Subcutaneous adipose tissue (tissue), 4 donors: ENCODE data around the gene CFAP100. TPM values are rescaled to one million over a fixed set of nuclear protein-coding genes. Genes with fewer than 3 reads are reported as not detected.

Experiments used
- total RNA-seq, 4 donors: library from RNA; depleted of rRNA; stranded (reverse); fragments of >200 nt; gene quantifications; one replicate each; pipeline ENCODE4 v1.1.0, GENCODE V29; 2016
- TF ChIP-seq, protein P1 (sequence below): fragments of 450-650 bp; IDR thresholded peaks from one replicate; pipeline ENCODE4 v1.5.1; 2016; ENCODE audit warnings: low read depth, mild to moderate bottlenecking, control low read depth, antibody characterized with exemption, moderate library complexity

CFAP100 gene
- total RNA-seq, 4 donors from 2014 or later: not detected

DNA sequence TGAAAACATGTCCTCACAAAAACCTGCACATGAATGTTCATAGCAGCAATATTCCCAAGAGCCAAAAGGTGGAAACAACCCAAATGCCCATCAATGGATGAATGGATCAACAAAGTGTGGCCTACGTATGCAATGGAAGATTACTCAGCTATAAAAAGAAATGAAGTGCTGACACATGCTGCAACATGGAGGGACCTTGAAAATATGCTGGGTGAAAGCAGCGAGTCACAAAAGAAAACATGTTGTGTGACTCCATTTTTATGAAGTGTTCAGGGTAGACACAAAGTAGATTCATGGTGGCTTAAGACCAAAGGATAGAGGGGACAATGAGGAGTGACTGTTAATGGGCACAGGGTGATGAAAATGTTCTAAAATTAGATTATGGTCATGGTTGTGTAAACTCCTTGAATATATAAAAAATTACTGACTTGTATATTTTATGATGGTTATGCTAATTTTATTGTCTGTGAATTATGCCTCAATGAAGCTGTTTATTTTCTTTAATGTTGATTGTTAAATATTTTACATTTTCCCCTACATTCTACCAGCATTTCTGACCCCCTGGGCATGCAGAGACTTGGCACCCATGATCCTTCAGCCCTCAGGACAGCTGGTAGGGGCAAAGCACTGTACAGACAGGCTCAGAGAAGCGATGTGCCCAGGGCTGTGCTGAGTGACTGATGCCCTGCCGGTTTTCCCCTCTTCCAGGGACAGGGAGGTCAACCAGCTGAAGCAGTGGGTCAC is 37.8 kb downstream of the CFAP100 start:
- TF ChIP-seq, protein P1, sequence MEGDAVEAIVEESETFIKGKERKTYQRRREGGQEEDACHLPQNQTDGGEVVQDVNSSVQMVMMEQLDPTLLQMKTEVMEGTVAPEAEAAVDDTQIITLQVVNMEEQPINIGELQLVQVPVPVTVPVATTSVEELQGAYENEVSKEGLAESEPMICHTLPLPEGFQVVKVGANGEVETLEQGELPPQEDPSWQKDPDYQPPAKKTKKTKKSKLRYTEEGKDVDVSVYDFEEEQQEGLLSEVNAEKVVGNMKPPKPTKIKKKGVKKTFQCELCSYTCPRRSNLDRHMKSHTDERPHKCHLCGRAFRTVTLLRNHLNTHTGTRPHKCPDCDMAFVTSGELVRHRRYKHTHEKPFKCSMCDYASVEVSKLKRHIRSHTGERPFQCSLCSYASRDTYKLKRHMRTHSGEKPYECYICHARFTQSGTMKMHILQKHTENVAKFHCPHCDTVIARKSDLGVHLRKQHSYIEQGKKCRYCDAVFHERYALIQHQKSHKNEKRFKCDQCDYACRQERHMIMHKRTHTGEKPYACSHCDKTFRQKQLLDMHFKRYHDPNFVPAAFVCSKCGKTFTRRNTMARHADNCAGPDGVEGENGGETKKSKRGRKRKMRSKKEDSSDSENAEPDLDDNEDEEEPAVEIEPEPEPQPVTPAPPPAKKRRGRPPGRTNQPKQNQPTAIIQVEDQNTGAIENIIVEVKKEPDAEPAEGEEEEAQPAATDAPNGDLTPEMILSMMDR: no peak

DNA sequence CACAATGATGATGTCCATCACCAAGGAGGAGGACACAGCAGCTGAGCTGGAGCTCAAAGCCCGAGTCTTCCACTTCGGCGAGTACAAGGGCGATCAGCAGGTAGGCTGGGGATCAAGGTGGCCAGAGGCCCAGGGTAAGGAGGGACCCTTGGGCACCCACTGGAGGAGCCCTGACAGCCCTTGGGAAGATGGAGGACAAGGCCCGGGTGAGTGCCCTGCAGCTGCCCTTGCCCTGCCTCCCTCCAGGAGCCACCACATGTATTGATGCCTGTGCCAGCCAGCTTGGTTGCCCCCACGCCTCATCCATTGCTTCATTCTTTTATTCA is 38.4 kb downstream of the CFAP100 start:
- TF ChIP-seq, protein P1: no peak

DNA sequence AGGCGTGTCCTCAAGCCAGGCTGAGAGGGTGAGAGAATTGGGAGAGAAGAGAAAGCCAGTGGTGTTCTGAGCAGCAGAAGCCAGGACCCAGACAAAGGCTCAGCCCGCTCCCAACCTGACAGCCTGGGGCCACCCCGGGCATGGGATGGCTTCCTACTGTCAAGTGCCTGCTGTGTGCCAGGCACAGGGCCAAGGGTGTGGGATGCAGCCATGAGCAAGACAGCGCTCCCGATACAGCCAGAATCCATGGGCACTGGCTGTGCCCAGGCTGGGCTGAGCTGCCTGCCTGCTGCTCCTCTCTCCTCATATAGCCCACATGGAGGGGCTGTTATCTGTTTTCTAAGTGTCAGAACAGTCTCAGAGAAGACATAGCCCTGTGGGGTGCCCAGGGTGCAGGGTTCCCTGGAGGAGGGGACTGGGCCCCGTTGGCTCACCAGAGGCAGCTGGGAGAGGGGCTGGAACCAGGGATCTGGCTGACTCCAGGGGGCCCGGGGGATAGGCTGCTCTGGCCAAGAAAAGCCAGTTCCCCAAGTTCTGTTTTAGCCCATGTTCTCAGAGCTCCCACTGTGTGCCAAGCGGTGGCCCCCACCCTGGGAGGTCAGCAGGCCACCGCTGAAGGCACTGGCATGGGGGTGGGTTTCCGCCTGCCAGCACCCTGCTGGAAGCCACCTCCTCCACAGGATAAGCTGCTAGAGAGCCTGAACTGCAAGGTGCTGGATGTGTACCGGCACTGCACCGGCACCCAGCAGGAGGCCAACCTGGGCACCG is 39.0 kb downstream of the CFAP100 start:
- TF ChIP-seq, protein P1: no peak

DNA sequence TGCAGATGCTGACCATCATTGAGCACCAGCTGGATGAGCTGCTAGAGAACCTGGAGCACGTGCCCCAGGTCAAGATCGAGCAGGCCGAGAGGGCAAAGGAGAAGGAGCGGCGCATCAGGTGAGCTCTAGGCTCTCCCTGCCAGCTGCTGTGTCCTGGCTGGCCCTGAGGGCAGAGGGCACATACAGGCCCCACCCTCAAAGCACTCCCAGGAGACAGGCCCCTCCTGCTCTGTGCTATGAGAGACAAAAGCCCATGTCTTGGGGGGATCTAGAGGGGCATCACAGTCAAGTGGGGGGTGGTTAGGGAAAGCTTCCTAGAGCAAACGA is 39.5 kb downstream of the CFAP100 start:
- TF ChIP-seq, protein P1: no peak

DNA sequence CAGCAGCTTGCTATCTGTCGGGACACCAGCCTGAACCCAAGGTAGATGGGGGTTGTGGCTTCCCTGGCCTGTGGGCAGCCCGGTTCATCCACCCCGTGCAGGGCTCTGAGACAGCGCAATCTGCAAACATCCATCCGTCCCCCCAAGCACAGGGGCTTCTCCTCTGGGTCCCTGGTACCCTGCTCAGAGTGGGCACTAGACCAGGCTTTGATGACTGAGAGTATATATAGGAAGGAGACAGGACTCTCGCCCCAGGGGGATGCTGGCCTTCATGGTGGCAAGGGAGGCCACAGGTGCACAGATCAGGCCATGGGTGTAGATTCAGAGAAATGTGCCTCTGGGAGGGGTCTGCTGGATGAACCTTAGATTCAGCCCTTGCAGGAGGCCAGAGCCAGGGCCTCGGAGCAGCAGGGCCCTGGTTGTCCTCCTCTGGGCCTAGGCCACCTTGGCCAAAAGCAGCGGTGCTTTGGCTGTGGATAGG is 40.3 kb downstream of the CFAP100 start:
- TF ChIP-seq, protein P1: no peak

DNA sequence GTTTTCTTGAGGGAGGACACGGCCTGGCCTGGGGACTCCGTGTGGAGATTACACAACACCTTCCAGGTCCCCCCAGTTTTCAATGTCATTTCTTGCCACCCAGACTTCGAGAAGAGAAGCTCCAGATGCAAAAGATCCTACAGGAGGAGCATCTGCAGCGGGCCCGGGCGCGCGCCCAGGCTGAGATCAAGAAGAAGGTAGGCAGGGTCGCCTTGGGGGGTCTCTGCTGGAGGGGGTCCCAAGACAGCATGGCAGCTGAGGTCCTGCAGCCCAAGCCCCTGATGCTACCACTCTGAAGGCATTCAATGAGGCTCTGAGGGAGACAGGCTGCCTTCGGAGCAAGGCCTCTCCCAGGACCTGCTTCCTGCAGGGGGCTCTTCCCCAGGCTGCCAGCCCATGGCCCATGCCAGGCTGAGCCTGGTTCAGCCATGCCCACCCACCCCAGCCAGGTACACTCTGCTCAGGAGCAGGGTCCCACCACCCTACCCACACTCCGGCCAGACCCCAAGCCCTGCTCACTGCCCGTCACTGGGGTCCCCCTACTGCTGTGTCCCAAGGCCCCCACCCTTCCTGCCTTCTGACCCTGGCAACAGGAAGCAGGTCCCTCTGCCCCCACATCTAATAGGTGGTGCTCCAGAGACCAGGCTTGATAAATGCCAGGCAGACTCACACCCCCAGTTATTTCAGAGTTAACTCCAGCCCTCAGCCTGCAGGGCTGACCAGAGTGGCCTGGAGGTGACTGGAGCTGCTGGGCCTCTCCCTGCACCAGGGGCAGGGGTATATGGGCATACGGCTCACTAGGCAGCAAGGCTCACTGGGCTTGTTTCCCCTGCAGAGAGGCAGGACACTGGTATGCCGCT is 41.0 kb downstream of the CFAP100 start:
- TF ChIP-seq, protein P1: no peak
